Tibial nerve (tissue), 4 donors: ENCODE measurements around the gene ENKD1.

Experiments used
- EP300 ChIP-seq, 2 donors: sonication (generic); formaldehyde crosslinking; IDR thresholded peaks; one replicate each; pipeline ENCODE4 v1.6.1; 2017; ENCODE audit warnings: antibody characterized with exemption in 2 of 2, mild to moderate bottlenecking in 1 of 2
- POLR2A ChIP-seq, 2 donors: fragments of 450-650 bp; IDR thresholded peaks; one replicate each; pipeline ENCODE4 v1.6.1; 2017; ENCODE audit warnings: antibody characterized with exemption in 2 of 2, mild to moderate bottlenecking in 2 of 2, moderate library complexity in 2 of 2
- TF ChIP-seq, protein P1 (sequence below), 5 experiments: fragments of 200-600 bp in 3 of 5; fragments of 450-650 bp in 2 of 5; sonication (generic) in 3 of 5; IDR thresholded peaks; one replicate each; pipeline ENCODE4 v1.5.1; 2016 to 2019; ENCODE audit warnings: antibody characterized with exemption in 5 of 5, mild to moderate bottlenecking in 3 of 5, moderate library complexity in 2 of 5

DNA sequence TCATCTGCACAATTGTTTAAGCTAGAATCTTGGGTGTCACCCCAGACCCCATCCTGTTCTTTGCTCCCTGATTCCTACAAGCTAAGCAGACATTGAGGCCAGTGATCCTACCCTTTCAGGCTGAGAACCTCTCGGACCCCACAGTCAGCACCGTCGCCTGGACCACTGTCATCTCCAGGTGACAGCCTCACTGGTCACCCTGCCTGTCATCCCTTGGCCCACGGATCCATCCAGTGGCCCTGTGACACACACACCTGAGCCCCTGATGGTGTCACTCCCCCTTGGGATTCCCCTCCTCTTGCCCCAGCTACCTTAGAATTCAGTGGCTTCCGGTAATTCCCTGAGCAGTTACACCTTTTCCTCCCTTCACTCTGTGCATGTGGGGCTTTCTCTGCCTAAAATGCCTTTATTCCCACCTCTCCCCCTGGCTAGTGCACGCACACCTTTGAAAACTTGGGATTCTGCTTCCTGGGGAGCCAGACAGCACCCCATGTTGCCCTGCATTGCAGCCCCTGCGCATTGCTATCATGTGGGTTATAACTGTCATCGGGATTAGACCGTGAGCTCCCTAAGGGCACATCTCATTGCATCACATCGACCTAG lies 3.0 kb upstream of the ENKD1 start:
- TF ChIP-seq POLR2A (IDR thresholded peaks at IDR 0.05) (no peak), EP300 (IDR thresholded peaks at IDR 0.05) (no peak)
- TF ChIP-seq, protein P1, sequence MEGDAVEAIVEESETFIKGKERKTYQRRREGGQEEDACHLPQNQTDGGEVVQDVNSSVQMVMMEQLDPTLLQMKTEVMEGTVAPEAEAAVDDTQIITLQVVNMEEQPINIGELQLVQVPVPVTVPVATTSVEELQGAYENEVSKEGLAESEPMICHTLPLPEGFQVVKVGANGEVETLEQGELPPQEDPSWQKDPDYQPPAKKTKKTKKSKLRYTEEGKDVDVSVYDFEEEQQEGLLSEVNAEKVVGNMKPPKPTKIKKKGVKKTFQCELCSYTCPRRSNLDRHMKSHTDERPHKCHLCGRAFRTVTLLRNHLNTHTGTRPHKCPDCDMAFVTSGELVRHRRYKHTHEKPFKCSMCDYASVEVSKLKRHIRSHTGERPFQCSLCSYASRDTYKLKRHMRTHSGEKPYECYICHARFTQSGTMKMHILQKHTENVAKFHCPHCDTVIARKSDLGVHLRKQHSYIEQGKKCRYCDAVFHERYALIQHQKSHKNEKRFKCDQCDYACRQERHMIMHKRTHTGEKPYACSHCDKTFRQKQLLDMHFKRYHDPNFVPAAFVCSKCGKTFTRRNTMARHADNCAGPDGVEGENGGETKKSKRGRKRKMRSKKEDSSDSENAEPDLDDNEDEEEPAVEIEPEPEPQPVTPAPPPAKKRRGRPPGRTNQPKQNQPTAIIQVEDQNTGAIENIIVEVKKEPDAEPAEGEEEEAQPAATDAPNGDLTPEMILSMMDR (IDR thresholded peaks at IDR 0.05) = no peak
